Measurements from ENCODE around the gene TPCN2.

- TF ChIP-seq CTCF (IDR thresholded peaks at IDR 0.05 in 4 of 5, conservative IDR thresholded peaks at IDR 0.05 in 1 of 5) (no peak), POLR2A (IDR thresholded peaks at IDR 0.05) (no peak)
Observed at GRCh38 chr11:69035150-69035945, 13.4 kb upstream of the TPCN2 start.

Measured in gastrocnemius medialis (tissue), 4 donors.